Measurements from ENCODE around the gene PIEZO1.

PIEZO1 gene

DNA sequence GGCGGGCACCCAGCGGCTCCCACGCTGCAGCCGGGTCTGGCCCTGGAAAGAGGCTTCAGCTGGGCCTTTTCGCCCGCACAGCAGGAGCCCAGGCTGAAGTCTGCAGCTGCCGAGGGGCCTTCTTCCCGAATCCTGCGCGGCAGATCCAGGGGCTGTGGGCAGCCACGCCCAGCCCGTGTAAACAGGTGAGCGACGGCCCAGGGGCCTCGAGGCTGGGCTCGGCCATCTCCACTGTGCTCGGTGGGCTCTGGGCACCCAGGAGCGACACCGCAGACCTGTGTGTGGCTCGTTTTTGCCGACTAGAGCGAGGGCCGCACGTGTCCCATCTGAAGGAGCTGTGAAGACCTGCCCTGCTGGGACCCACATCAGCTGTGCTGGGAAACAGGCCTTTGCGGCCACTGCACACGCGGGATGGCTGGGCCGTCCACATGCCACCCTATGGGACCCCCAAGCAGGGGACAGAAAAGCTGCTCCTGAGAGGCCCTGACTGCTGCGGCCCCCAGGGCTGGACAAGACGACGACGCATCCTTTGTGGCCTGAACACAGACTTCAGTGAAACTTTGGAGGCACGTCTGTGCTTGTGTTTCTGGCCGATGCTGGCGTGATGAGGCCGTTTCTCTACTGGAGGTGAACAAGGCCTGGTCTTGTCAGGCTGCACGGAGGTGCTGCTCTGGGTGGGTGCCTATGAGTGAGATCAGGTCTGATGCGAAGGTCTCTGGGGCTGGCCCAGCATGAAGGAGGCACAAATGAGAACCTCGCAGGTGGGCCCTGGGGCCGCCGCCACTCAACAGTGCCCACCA, 31.9 kb upstream of the PIEZO1 start:
- DNase-seq = peak; percentile 39

- peak; percentile 57 for DNase-seq
Observed at GRCh38 chr16:88815901-88816589, 31.0 kb upstream of the PIEZO1 start.

DNA sequence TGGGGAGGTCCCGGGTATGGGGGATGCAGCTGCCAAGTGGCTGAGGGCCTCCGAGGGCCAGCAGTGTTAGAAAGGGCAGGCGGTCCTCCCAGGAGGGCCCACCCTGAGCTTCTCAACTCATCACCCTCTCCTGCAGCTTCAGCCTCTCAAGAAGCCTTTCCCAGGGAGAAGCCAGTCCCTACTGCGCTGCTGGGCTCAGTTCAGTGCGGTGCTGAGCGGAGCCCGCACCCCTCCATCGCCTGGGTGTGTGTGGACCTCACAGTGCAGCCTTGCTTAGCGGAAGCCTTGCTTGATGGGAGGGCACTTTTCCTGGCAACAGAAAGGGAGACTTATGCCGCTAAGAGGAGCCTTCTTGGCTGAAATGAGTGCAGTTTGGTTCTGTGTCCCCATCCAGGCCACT, 30.2 kb upstream of the PIEZO1 start:
- no peak for DNase-seq

GRCh38 chr16:88814144-88814502, 29.1 kb upstream of the PIEZO1 start:
- DNase-seq = no peak

DNA sequence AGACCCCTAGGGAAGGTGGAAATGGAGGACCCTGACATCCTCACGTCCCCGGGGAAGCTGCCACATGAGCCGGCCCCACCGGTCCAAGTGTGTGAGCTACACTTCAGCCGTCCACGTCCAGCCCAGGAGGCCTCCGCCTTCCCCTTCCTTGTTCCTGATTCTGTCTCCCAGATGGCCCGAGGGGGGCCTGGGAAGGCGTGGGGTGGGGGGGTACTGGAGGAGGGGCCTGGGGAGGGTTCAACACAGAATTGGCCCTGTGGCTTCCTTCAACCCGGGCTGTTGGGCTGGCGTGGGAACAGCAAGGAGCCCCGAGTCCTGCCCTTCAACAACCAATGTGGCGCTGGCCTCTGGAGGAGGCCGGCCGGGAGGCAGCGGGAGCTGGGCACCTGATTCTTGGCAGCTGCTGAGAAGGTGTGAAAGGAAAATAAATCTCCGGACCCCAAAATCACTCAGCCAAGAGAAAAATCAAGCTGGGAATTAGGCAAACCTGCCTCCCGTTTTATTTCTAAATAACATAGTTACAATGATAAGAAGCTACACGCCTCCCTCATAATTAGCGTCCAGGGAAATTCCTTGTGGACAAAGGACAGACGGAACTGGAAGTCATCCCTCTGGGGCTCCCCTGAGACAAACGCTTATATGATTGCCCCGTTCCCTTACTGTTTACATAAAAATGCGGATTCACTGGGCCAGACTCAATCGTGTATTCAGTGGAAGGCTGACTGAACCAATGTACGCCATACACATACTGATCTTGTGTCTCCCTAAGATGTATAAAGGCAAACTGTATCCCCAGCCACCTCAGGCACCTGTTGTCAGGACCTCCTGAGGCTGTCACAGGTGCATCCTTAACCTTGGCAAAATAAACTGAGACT, 28.5 kb upstream of the PIEZO1 start:
- DNase-seq = no peak

DNA sequence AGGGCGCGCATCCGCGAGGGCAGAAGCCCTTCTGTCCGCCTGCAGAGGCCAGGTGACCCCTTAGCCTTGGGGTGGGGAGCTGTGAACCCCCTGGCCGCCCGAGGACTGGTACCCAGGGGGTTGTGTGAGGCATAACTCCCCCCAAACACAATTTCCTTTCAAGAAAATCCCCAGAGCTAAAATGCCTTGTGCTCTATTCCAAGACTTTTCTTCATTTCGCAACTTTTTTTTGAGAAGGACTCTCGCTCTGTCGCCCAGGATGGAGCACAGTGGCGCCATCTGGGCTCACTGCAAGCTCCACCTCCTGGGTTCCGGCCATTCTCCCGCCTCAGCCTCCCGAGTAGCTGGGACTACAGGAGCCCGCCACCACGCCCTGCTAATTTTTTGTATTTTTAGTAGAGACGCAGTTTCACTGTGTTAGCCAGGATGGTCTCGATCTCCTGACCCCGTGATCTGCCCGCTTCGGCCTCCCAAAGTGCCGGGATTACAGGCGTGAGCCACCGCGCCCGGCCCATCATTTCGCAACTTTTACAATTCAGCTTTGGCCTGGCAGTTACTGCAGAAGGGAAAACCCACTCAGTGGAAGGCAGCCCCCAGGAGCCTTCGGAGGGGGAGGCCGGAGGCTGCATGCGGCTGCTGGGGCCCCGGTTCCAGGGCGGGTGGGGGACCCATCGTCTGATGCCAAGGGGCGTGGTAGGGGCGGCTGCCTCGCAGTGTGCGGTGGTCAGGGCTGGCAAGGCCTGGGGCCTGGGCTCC, 27.7 kb upstream of the PIEZO1 start:
- no peak for DNase-seq

DNA sequence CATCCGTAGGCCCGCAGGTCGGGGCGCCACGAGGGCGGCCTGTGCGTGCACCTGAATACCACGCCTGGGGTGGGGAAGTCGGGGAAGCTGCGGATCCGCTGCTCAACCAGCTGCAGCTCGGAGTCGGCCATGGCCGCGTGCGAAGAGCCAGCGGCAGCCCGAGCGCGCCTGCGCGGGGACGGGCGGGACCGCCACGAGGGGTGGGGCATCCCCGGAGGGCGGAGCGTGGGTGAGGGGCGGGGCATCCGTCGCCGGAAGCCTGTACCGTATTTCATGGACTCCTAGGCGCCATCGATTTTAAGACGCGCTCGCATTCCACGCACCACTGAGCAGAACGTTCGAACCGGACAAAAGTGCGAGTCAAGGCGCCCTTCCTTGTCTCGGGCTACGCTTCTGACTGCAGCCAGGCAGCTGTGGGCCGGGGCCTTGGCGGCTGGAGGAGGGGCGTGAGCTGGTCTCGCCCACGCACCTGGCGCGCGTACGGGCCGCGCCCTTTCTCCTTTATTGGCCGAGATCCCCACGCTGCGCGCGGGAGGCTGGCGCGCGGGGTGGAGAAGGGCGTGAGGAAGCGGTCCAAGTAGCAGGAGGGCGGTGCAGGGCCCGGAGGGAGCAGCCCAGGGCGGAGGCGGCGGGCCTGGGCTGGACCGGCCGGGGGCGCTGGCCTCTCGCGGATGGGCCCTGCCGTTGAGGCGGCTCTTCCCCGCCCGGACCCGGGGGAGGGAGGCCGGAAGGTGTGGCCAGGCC, 26.9 kb upstream of the PIEZO1 start, which contains the start of gene APRT:
Gene APRT (minus strand): TSS at position 160 of the 744 bp plus-strand sequence. CDS start 29 bp downstream, at position 131.
- peak; percentile 99 for DNase-seq

GRCh38 chr16:88810912-88811768, 26.1 kb upstream of the PIEZO1 start:
- DNase-seq = peak; percentile 91

DNA sequence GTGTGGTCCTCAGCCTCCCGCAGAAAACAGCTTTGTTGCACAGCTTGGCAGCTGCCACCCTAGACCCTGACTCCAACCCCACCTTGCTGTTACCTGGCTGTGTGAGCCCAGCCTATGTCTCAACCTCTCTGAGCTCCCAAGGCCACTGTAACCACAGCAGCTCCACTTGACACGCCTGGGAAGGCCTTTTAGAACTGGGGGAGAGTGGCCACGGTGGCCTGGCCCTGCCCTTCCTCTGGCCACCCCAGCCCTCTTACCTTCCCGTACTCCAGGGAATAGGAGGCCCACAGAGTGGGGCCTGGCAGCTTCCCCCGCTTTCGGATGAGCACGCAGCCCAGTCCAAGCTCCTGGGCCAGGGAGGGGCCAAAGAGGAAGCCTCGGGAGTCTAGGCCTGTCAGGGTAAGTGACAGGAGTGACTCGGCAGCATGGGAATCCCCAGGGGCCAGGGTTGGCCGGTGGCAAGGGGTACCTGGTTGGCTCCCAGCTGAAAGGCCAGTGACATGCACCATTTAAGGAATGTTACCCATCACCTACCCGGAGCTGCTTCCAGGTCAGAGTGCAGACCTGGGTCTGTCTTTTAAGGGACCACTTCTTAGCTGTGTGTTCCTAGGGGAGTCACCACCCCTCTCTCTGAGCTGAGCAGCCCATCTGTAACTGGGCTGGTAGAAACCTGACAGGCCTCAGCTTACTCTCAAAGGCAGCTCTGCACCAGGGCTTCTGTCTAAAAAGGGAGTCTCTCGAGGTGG, 25.3 kb upstream of the PIEZO1 start:
- DNase-seq = no peak

GRCh38 chr16:88809676-88810165, 24.7 kb upstream of the PIEZO1 start:
- no peak for DNase-seq

- no peak for DNase-seq
Observed at GRCh38 chr16:88809068-88809675, 24.2 kb upstream of the PIEZO1 start.

- no peak for DNase-seq
Observed at GRCh38 chr16:88807626-88808453, 22.8 kb upstream of the PIEZO1 start.

DNA sequence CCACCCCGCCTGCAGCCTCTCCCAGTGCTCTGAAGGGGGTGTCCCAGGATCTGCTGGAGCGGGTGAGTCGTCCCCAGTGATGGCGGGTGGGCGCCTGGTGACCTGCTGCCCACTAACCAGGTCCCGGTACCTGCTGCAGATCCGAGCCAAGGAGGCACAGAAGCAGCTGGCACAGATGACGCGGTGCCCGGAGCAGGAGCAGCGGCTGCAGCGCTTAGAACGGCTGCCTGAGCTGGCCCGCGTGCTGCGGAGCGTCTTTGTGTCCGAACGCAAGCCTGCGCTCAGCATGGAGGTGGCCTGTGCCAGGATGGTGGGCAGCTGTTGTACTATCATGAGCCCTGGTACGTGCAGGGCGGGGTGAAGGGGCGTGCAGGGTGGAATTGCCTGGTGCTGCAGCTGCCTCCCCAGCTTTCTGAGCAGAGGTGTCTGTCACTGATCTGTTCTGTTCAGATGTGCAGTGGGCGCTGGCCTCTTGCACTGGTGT, 22.2 kb upstream of the PIEZO1 start:
- DNase-seq = no peak

GRCh38 chr16:88806491-88807111, 21.6 kb upstream of the PIEZO1 start:
- DNase-seq = no peak

DNA sequence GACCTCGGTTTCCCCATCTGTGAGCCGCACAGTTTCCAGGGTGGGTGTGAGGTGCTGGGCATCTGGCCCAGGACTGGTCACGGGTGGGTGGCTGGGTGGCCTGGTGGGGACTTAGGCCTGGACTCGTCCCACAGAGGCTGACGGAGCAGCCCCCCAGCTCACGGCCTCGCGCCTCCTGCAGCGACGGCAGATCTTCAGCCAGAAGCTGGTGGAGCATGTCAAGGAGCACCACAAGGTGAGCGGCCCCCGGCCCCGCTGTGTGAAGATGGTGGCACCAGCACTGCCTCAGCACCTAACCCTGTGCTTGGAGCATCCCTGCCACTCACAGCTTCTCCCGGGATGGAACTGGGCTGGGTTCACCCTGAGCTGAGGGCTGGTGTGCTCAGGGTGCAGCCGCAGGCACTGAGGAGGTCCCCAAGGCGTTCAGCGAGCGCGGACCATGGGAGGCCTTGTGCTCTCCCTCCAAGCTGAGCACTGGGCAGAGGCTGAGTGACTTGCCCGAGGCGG, 20.9 kb upstream of the PIEZO1 start:
- DNase-seq = no peak

DNA sequence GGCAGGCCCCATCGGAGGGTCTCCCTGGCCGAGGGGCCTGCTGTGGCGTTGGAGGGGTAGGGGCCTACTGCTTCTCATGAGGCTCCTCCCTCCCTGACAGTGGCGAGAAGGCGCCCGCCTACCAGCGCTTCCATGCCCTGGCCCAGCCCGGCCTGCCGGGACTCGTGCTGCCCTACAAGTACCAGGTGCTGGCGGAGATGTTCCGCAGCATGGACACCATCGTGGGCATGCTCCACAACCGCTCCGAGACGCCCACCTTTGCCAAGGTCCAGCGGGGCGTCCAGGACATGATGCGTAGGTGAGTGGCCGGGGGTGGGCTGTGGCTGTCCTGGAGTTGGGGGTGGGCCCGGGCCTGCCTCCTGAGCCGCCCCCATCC, 20.3 kb upstream of the PIEZO1 start:
- DNase-seq = no peak

DNA sequence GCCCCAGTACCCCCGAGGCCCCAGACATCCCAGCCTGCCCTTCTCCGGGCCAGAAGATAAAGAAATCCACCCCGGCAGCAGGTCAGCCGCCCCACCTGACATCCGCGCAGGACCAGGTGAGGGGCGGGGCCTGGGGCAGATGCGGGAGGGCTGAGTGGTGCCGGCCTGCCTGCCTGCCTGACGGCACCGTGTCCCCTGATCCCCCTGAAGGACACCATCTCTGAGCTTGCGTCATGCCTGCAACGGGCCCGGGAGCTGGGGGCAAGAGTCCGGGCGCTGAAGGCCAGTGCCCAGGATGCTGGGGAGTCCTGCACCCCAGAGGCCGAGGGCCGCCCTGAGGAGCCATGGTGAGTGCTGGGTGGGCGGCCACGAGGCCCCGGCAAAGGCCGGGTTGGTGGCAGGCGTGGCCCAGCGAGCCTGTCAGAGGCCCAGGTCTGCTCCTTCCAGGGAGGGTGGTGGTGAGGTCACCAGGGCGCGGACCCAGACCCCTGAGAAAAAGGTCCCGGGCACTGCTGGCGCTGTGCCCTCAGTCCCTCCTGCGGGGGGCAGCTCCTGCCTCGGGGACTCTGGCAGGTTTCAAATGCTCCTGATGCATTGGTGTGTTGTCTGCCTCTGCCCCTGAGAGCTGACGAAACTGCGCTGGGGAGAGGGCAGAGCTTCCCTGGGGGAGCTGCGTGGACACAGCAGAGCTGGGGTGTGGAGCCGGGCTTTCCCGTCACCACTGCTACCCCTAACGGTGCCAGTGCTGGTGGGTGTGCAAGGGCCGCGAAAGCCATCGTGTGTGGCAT, 19.7 kb upstream of the PIEZO1 start:
- DNase-seq = no peak

Measured in right forelimb (tissue), 1 donor.